ENCODE results near the gene CFAP77.

GRCh38 chr9:132511191-132511999 lies 101.4 kb downstream of the CFAP77 start:
- TF ChIP-seq CTCF (conservative IDR thresholded peaks at IDR 0.05; ENCODE audit: low read depth, low read length), result no peak
- TF ChIP-seq EZH2phosphoT487 (IDR thresholded peaks at IDR 0.05; ENCODE audit: borderline replicate concordance, low read length), result no peak

Data from PC-3 (cell line).